Thyroid gland (tissue), 4 donors: Measurements from ENCODE around the gene PRRT4.

ENCODE experiments used
- POLR2A ChIP-seq, 2 donors: fragments of 450-650 bp; IDR thresholded peaks; one replicate each; pipeline ENCODE4 v1.6.1; 2017; ENCODE audit warnings: antibody characterized with exemption in 2 of 2, mild to moderate bottlenecking in 2 of 2, moderate library complexity in 1 of 2
- TF ChIP-seq, protein P1 (sequence below), 6 experiments: fragments of 200-600 bp in 3 of 6; fragments of 450-650 bp in 3 of 6; sonication (generic) in 3 of 6; IDR thresholded peaks; one replicate each; pipeline ENCODE4 v1.5.1; 2016 to 2019; ENCODE audit warnings: antibody characterized with exemption in 6 of 6, mild to moderate bottlenecking in 2 of 6, inconsistent platforms in 1 of 6, moderate library complexity in 1 of 6

DNA sequence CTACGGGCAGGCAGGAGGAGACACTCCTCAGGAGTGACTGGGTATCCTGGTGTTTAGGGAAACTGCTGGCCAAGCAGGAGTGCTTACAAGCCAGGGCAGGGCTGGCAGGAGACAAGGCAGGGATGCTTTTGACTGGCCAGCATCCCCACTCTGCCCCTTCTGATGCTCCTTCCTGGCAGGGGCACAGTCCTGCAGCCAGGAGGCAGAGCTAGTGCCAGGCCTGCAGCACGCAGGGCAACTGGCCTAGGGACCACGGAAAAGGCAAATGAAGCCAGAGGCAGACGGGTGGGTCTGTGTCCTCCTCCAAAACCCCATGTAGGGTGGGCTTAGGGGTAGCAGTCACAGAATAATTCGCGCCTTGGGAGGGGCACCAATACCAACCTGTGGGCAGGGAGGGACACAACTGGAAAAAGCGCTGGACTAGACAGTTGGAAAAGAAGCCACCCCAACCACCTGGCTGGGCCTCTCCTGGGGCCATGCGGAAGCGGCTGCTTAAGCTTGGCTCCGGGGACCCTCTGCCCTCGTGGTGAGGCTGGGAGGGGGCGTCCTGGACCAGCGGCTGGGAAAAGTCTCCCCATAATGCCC is 43.5 kb upstream of the PRRT4 start:
- TF ChIP-seq, protein P1, sequence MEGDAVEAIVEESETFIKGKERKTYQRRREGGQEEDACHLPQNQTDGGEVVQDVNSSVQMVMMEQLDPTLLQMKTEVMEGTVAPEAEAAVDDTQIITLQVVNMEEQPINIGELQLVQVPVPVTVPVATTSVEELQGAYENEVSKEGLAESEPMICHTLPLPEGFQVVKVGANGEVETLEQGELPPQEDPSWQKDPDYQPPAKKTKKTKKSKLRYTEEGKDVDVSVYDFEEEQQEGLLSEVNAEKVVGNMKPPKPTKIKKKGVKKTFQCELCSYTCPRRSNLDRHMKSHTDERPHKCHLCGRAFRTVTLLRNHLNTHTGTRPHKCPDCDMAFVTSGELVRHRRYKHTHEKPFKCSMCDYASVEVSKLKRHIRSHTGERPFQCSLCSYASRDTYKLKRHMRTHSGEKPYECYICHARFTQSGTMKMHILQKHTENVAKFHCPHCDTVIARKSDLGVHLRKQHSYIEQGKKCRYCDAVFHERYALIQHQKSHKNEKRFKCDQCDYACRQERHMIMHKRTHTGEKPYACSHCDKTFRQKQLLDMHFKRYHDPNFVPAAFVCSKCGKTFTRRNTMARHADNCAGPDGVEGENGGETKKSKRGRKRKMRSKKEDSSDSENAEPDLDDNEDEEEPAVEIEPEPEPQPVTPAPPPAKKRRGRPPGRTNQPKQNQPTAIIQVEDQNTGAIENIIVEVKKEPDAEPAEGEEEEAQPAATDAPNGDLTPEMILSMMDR (IDR thresholded peaks at IDR 0.05), result no peak
- TF ChIP-seq POLR2A (IDR thresholded peaks at IDR 0.05), result no peak
